ENCODE data around the gene E4F1.

E4F1 gene, protein sequence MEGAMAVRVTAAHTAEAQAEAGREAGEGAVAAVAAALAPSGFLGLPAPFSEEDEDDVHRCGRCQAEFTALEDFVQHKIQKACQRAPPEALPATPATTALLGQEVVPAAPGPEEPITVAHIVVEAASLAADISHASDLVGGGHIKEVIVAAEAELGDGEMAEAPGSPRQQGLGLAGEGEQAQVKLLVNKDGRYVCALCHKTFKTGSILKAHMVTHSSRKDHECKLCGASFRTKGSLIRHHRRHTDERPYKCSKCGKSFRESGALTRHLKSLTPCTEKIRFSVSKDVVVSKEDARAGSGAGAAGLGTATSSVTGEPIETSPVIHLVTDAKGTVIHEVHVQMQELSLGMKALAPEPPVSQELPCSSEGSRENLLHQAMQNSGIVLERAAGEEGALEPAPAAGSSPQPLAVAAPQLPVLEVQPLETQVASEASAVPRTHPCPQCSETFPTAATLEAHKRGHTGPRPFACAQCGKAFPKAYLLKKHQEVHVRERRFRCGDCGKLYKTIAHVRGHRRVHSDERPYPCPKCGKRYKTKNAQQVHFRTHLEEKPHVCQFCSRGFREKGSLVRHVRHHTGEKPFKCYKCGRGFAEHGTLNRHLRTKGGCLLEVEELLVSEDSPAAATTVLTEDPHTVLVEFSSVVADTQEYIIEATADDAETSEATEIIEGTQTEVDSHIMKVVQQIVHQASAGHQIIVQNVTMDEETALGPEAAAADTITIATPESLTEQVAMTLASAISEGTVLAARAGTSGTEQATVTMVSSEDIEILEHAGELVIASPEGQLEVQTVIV

GRCh38 chr16:2223221-2223941 is at the start of gene E4F1:
TSS of gene E4F1 (plus strand) at chr16:2223591. CDS start at chr16:2223614, 23 bp downstream.
- peak; percentile 97 for DNase-seq

DNA sequence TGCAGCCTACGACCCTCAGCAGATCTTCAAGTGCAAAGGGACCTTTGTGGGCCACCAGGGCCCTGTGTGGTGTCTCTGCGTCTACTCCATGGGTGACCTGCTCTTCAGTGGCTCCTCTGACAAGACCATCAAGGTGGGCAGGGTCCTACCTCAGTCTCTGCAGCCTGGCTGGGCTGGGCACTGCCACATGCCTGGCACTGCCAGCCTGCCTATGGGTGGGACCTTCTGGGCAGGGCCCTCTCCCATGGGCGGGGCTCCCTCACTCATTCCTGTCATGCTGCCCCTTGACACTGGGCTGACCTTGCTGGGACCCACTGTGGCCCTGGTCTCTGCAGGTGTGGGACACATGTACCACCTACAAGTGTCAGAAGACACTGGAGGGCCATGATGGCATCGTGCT is 49.5 kb upstream of the E4F1 start:
- no peak for DNase-seq

- no peak for DNase-seq
Measured at GRCh38 chr16:2174396-2175131, 48.8 kb upstream of the E4F1 start.

GRCh38 chr16:2175454-2175853 is 47.9 kb upstream of the E4F1 start:
- no peak for DNase-seq

GRCh38 chr16:2176047-2176446 is 47.3 kb upstream of the E4F1 start:
- DNase-seq = no peak

DNA sequence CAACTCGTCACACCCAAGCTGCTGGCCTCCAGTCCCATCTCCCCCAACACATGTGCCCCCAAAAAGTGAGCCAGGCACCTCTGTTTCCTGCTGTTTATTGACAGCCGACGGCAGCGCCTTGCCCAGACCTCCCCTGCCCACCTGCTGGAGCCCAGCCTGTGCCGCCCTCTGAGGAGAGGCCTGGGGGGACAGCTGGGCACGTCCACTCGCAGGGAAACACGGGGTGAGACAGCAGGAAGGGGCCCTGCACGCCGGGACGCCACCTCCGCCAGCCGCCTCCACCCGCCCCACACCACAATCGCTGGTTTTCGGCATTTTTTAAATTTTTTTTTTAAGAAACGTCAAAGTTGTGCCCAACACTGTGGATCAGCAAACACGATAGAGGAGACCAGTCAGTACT is 46.3 kb upstream of the E4F1 start:
- DNase-seq = no peak

GRCh38 chr16:2177561-2177960 is 45.8 kb upstream of the E4F1 start:
- no peak for DNase-seq

DNA sequence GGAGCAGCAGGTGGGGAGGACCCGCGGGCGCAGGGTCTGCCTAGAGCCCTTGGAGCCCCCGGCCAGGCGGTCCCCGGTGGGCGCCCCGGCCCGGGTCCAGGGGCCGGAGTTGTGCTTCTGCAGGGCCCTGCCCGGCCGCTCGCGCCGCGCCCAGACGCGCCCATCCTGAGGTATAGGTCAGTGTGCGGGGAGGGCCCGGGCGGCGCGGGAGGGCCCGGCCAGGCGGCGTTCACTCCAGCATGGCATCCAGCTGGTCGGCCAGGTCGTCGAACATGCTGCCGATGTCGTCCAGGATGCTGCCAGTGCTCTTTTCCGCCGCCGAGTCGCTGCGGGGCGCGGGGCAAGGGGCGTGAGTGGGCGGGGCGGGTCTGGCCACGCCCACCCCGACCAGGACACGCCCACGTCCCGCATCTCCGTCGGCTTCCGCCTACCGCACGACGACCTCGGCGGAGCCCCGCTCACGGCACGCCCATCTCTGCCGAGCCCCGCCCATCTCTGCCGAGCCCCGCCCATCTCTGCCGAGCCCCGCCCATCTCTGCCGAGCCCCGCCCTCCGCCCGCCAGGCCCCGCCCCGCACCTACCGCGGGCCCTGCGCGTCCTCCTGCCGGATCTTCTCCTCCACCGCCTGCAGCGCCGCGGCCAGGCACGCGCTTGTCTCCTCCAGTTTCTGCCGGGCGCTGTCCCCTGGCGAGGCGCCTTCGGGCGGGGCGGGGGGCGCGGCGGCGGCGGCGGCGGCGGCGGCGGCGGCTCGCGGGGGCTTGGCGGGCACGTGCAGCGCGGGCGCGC is 44.9 kb upstream of the E4F1 start:
- DNase-seq = no peak

DNA sequence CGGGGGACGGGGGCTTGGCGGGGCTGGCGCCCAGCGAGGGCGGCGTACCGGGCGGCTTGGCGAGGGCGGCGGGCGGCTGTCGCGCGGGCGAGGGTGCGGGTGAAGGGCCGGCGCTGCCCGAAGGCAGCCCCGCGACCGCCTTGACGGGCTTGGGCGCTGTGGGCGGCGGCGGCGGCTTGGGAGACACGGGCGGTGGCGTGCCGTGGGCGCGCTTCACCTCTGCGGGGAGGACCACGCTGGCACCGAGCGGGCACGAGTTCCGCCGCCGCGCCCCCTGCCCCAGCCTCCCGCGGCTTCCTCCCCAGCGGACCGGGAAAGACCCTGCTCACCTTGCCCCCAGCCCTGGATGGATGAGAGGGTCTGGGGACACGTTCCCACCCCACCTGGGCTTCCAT is 44.3 kb upstream of the E4F1 start:
- DNase-seq = no peak

- no peak for DNase-seq
Measured at GRCh38 chr16:2179576-2179975, 43.8 kb upstream of the E4F1 start.

GRCh38 chr16:2180461-2180860 is 42.9 kb upstream of the E4F1 start:
- DNase-seq = no peak

- DNase-seq = no peak
Measured at GRCh38 chr16:2180962-2181923, 42.1 kb upstream of the E4F1 start.

GRCh38 chr16:2181952-2182351 is 41.4 kb upstream of the E4F1 start:
- no peak for DNase-seq

GRCh38 chr16:2183671-2184070 is 39.7 kb upstream of the E4F1 start:
- no peak for DNase-seq

- DNase-seq = no peak
Measured at GRCh38 chr16:2184346-2184745, 39.0 kb upstream of the E4F1 start.

- DNase-seq = no peak
Measured at GRCh38 chr16:2184962-2185361, 38.4 kb upstream of the E4F1 start.

GRCh38 chr16:2186064-2186463 is 37.3 kb upstream of the E4F1 start:
- DNase-seq = no peak

DNA sequence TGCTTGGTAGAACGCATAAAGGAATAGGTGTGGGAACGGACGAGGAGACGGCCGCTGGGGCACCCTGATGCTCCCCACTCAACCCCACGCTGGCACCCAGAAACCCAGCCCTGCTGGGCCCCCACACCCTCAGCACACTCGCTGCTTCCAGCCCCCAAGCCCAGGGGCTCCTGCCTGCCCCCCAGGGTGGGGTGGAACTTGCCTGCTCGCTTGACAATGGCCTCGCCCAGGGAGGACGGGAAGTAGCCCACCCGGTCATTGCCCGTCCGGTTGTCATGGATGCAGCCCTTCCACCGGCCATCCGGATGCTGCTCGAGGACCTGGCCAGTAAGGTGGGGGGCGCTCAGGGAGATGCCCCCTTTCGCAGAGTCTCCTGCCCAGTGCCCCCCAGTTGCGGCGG is 36.9 kb upstream of the E4F1 start:
- no peak for DNase-seq

DNA sequence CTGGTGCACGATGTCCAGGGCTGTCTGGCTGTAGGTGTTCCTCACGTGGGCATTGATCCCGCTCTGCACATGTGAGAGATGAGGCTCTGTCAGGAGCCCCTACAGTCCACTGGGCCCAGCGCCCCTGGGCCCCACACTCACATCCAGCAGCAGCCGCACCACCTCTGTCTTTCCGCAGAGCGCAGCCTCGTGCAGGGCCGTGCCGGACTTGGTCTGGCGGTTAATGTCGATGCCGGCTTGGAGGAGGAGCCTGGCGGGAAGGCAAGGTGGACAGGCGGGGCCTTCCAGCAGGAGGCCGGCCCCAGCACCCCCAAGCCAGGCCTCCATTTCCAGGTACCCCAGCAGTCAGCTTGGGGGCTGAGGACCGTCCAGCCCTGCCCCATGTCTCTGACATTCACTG is 36.2 kb upstream of the E4F1 start:
- DNase-seq = no peak

GRCh38 chr16:2188395-2188794 is 35.0 kb upstream of the E4F1 start:
- DNase-seq = no peak
